Measurements from ENCODE around the gene CANT1.

DNA sequence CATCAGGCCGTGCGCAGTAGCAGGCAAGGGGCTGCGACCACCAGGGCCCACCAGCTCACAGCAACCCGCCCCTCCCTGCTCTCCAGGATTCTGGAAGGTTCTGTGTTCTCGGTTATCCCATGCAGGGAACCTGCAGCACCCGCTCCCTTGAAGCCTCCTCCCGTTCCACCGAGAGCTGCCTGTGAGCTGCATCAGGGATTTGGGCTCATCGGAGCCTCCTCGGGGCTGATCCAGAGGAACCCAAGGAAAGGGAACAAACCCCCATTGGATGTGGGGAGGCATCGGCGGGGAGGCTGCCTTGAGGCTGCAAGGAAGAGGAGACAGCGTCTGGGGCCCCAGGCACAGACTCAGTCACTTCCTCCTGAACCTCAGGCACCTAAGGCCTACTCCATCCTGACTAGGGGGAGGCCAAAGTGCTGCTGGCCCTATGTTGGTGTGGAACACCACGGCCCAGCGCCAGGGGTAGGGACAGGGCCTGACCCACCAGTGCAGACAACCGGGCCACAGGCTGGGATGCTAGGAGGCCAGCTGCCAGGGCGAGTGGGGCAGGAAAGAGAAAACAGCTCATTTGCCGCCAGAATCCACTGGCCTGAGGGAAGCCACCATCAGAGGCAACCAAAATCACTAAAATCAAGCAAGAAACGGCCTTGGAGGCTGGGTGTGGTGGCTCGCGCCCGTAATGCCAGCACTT is 15.4 kb downstream of the CANT1 start:
- TF ChIP-seq, protein P1, sequence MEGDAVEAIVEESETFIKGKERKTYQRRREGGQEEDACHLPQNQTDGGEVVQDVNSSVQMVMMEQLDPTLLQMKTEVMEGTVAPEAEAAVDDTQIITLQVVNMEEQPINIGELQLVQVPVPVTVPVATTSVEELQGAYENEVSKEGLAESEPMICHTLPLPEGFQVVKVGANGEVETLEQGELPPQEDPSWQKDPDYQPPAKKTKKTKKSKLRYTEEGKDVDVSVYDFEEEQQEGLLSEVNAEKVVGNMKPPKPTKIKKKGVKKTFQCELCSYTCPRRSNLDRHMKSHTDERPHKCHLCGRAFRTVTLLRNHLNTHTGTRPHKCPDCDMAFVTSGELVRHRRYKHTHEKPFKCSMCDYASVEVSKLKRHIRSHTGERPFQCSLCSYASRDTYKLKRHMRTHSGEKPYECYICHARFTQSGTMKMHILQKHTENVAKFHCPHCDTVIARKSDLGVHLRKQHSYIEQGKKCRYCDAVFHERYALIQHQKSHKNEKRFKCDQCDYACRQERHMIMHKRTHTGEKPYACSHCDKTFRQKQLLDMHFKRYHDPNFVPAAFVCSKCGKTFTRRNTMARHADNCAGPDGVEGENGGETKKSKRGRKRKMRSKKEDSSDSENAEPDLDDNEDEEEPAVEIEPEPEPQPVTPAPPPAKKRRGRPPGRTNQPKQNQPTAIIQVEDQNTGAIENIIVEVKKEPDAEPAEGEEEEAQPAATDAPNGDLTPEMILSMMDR (IDR thresholded peaks at IDR 0.05) = no peak
- no peak for TF ChIP-seq POLR2A (IDR thresholded peaks at IDR 0.05)
